HEK293 (cell line): Measurements from ENCODE around the gene SETD1A.

Experiments
- GLIS1 ChIP-seq: fragments of 450-650 bp; formaldehyde crosslinking; IDR thresholded peaks from 2 replicates; pipeline ENCODE4 v1.5.1; 2016; ENCODE audit warnings: missing biosample characterization, missing genetic modification characterization
- HOXC10 ChIP-seq: sonication (generic); formaldehyde crosslinking; IDR thresholded peaks from 2 replicates; pipeline ENCODE4 v1.8.1; 2023; ENCODE audit warnings: mild to moderate bottlenecking, missing genetic modification reagents
- HOXD13 ChIP-seq: sonication (generic); formaldehyde crosslinking; IDR thresholded peaks from 2 replicates; pipeline ENCODE4 v1.8.0; 2022; ENCODE audit warnings: missing genetic modification reagents, borderline replicate concordance
- KLF16 ChIP-seq: fragments of 450-650 bp; formaldehyde crosslinking; IDR thresholded peaks from 2 replicates; pipeline ENCODE4 v1.5.1; 2017; ENCODE audit warnings: missing biosample characterization, missing genetic modification characterization
- PRDM1 ChIP-seq: fragments of 450-650 bp; formaldehyde crosslinking; IDR thresholded peaks from 2 replicates; pipeline ENCODE4; 2016; ENCODE audit warnings: missing biosample characterization, missing genetic modification characterization
- SALL2 ChIP-seq: fragments of 450-650 bp; formaldehyde crosslinking; IDR thresholded peaks from 2 replicates; pipeline ENCODE4 v1.5.0; 2017; ENCODE audit warnings: missing biosample characterization, mild to moderate bottlenecking, missing genetic modification characterization, borderline replicate concordance
- SETDB1 ChIP-seq: IDR thresholded peaks from one replicate; pipeline ENCODE4 v1.6.1; 2017; ENCODE audit warnings: mild to moderate bottlenecking, low read length, moderate library complexity, mixed read lengths; ENCODE audit not compliant: insufficient read length
- ZBTB1 ChIP-seq: fragments of 450-650 bp; formaldehyde crosslinking; IDR thresholded peaks from 2 replicates; pipeline ENCODE4 v1.5.1; 2016; ENCODE audit warnings: missing biosample characterization, missing genetic modification characterization
- ZBTB8A ChIP-seq: fragments of 450-650 bp; formaldehyde crosslinking; IDR thresholded peaks from 2 replicates; pipeline ENCODE4 v1.5.1; 2016; ENCODE audit warnings: missing biosample characterization, missing genetic modification characterization
- ZIC2 ChIP-seq: fragments of 450-650 bp; formaldehyde crosslinking; IDR thresholded peaks from 2 replicates; pipeline ENCODE4 v1.5.1; 2016; ENCODE audit warnings: missing biosample characterization, missing genetic modification characterization
- ZNF114 ChIP-seq: fragments of 450-650 bp; formaldehyde crosslinking; IDR thresholded peaks from 2 replicates; pipeline ENCODE4 v1.5.0; 2017; ENCODE audit warnings: missing biosample characterization, missing genetic modification characterization
- ZNF132 ChIP-seq: fragments of 450-650 bp; formaldehyde crosslinking; IDR thresholded peaks from 2 replicates; pipeline ENCODE4 v1.5.1; 2017; ENCODE audit warnings: missing biosample characterization, missing genetic modification characterization, borderline replicate concordance
- ZNF175 ChIP-seq: fragments of 450-650 bp; formaldehyde crosslinking; IDR thresholded peaks from 2 replicates; pipeline ENCODE4 v1.5.1; 2016; ENCODE audit warnings: missing biosample characterization, missing genetic modification characterization
- ZNF184 ChIP-seq: fragments of 450-650 bp; IDR thresholded peaks from 2 replicates; pipeline ENCODE4 v1.5.1; 2018; ENCODE audit warnings: missing biosample characterization, mild to moderate bottlenecking, missing genetic modification characterization
- ZNF350 ChIP-seq: fragments of 450-650 bp; formaldehyde crosslinking; IDR thresholded peaks from 2 replicates; pipeline ENCODE4 v1.5.0; 2017; ENCODE audit warnings: missing biosample characterization, mild to moderate bottlenecking, missing genetic modification characterization
- ZNF394 ChIP-seq: fragments of 450-650 bp; formaldehyde crosslinking; IDR thresholded peaks from 2 replicates; pipeline ENCODE4 v1.5.1; 2016; ENCODE audit warnings: missing biosample characterization, missing genetic modification characterization, mild to moderate bottlenecking, moderate library complexity, borderline replicate concordance
- ZNF514 ChIP-seq: fragments of 450-650 bp; formaldehyde crosslinking; IDR thresholded peaks from 2 replicates; pipeline ENCODE4 v1.5.1; 2016; ENCODE audit warnings: missing biosample characterization, missing genetic modification characterization
- ZNF558 ChIP-seq: fragments of 450-650 bp; formaldehyde crosslinking; IDR thresholded peaks from 2 replicates; pipeline ENCODE4 v1.5.1; 2016; ENCODE audit warnings: missing biosample characterization, missing genetic modification characterization
- ZNF670 ChIP-seq: fragments of 450-650 bp; formaldehyde crosslinking; IDR thresholded peaks from 2 replicates; pipeline ENCODE4 v1.5.1; 2016; ENCODE audit warnings: missing biosample characterization, missing genetic modification characterization, low read depth
- ZNF747 ChIP-seq: fragments of 450-650 bp; formaldehyde crosslinking; IDR thresholded peaks from 2 replicates; pipeline ENCODE4 v1.5.1; 2016; ENCODE audit warnings: missing biosample characterization, missing genetic modification characterization
- ZSCAN16 ChIP-seq: fragments of 450-650 bp; formaldehyde crosslinking; IDR thresholded peaks from 2 replicates; pipeline ENCODE4 v1.5.1; 2016; ENCODE audit warnings: missing biosample characterization, missing genetic modification characterization
- TF ChIP-seq, protein P1 (sequence below): fragments of 450-650 bp; IDR thresholded peaks from 2 replicates; pipeline ENCODE4 v1.5.1; 2018; ENCODE audit warnings: missing biosample characterization, missing genetic modification characterization
- TF ChIP-seq, protein P2 (sequence below): fragments of 450-650 bp; formaldehyde crosslinking; IDR thresholded peaks from 2 replicates; pipeline ENCODE4 v1.5.1; 2016; ENCODE audit warnings: missing biosample characterization, missing genetic modification characterization
- TF ChIP-seq, protein P3 (sequence below): fragments of 450-650 bp; formaldehyde crosslinking; IDR thresholded peaks from 2 replicates; pipeline ENCODE4 v1.5.1; 2016; ENCODE audit warnings: missing biosample characterization, missing genetic modification characterization, low read depth
- TF ChIP-seq, protein P4 (sequence below): fragments of 450-650 bp; formaldehyde crosslinking; IDR thresholded peaks from 2 replicates; pipeline ENCODE4 v1.5.1; 2016; ENCODE audit warnings: missing biosample characterization, missing genetic modification characterization
- TF ChIP-seq, protein P5 (sequence below): IDR thresholded peaks from 2 replicates; pipeline ENCODE4 v1.6.1; 2011; ENCODE audit warnings: mild to moderate bottlenecking, low read depth, low read length, borderline replicate concordance
- TF ChIP-seq, protein P6 (sequence below): fragments of 450-650 bp; formaldehyde crosslinking; optimal IDR thresholded peaks from 2 replicates; pipeline ENCODE3; 2016; ENCODE audit warnings: missing biosample characterization, mild to moderate bottlenecking, missing genetic modification characterization
- TF ChIP-seq, protein P7 (sequence below): fragments of 450-650 bp; formaldehyde crosslinking; IDR thresholded peaks from 2 replicates; pipeline ENCODE4 v1.5.1; 2016; ENCODE audit warnings: missing biosample characterization, missing genetic modification characterization

SETD1A gene

DNA sequence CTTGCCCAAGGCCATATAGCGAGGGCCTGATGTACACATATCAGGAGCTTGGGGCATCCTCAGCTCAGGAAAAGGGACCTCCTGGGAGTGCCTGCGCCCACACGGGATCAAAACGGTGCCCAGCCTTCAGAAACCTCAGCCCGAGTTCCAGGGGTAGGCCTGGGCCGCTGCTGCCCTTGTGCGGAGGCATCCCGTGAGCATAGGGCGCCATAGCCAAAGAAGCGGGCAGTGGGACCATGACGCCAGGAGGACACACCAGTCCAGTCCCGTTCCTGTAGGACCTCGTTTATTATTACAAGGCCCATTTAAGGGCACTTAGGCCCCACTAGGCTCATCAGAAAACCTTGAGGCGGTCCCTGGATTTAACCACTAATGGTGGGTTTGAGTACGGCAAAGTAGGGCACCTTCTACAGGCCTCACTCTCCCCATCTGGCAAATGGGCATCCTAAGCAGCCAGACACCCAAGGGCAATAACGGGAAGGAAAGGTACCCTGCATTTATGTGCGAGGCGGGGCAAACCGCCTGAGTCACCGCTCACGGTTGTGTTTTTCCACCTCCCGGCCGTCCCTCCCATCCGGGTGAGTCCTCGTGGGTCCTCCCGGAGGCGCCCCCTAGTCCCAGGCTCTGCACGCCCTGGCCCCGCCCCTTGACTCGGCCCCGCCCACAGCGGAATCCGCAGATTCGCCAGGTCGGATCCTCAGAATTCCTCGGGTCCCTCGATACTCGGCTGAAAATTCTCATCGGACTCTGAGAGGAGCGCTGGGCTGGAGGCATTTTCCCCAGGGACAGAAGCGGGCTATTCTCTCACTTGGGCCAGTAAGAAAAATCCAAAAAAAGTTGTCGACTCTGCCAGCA is 726 bp upstream of the SETD1A start (continued):
- TF ChIP-seq HOXC10 (CRISPR knock-in tag) = no peak
- TF ChIP-seq ZNF175 (tag by site-specific recombination) = no peak
- TF ChIP-seq ZNF114 (tag by site-specific recombination) = no peak
- TF ChIP-seq, protein P1, sequence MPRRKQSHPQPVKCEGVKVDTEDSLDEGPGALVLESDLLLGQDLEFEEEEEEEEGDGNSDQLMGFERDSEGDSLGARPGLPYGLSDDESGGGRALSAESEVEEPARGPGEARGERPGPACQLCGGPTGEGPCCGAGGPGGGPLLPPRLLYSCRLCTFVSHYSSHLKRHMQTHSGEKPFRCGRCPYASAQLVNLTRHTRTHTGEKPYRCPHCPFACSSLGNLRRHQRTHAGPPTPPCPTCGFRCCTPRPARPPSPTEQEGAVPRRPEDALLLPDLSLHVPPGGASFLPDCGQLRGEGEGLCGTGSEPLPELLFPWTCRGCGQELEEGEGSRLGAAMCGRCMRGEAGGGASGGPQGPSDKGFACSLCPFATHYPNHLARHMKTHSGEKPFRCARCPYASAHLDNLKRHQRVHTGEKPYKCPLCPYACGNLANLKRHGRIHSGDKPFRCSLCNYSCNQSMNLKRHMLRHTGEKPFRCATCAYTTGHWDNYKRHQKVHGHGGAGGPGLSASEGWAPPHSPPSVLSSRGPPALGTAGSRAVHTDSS = no peak; the same call in 1 of the 2 replicates
- TF ChIP-seq, protein P2, sequence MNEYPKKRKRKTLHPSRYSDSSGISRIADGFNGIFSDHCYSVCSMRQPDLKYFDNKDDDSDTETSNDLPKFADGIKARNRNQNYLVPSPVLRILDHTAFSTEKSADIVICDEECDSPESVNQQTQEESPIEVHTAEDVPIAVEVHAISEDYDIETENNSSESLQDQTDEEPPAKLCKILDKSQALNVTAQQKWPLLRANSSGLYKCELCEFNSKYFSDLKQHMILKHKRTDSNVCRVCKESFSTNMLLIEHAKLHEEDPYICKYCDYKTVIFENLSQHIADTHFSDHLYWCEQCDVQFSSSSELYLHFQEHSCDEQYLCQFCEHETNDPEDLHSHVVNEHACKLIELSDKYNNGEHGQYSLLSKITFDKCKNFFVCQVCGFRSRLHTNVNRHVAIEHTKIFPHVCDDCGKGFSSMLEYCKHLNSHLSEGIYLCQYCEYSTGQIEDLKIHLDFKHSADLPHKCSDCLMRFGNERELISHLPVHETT (tag by site-specific recombination) = no peak
- TF ChIP-seq, protein P3, sequence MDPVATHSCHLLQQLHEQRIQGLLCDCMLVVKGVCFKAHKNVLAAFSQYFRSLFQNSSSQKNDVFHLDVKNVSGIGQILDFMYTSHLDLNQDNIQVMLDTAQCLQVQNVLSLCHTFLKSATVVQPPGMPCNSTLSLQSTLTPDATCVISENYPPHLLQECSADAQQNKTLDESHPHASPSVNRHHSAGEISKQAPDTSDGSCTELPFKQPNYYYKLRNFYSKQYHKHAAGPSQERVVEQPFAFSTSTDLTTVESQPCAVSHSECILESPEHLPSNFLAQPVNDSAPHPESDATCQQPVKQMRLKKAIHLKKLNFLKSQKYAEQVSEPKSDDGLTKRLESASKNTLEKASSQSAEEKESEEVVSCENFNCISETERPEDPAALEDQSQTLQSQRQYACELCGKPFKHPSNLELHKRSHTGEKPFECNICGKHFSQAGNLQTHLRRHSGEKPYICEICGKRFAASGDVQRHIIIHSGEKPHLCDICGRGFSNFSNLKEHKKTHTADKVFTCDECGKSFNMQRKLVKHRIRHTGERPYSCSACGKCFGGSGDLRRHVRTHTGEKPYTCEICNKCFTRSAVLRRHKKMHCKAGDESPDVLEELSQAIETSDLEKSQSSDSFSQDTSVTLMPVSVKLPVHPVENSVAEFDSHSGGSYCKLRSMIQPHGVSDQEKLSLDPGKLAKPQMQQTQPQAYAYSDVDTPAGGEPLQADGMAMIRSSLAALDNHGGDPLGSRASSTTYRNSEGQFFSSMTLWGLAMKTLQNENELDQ = no peak
- TF ChIP-seq, protein P4, sequence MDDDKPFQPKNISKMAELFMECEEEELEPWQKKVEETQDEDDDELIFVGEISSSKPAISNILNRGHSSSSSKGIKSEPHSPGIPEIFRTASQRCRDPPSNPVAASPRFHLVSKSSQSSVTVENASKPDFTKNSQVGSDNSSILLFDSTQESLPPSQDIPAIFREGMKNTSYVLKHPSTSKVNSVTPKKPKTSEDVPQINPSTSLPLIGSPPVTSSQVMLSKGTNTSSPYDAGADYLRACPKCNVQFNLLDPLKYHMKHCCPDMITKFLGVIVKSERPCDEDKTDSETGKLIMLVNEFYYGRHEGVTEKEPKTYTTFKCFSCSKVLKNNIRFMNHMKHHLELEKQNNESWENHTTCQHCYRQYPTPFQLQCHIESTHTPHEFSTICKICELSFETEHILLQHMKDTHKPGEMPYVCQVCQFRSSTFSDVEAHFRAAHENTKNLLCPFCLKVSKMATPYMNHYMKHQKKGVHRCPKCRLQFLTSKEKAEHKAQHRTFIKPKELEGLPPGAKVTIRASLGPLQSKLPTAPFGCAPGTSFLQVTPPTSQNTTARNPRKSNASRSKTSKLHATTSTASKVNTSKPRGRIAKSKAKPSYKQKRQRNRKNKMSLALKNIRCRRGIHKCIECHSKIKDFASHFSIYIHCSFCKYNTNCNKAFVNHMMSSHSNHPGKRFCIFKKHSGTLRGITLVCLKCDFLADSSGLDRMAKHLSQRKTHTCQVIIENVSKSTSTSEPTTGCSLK (tag by site-specific recombination) = no peak
- TF ChIP-seq ZNF747 (tag by site-specific recombination) = no peak
- TF ChIP-seq GLIS1 (tag by site-specific recombination) = peak; percentile 25; the same call in 1 of the 2 replicates
- TF ChIP-seq ZNF558 = no peak
- TF ChIP-seq ZNF514 = no peak
- TF ChIP-seq ZBTB8A (tag by site-specific recombination) = peak; percentile 67
- TF ChIP-seq, protein P5, sequence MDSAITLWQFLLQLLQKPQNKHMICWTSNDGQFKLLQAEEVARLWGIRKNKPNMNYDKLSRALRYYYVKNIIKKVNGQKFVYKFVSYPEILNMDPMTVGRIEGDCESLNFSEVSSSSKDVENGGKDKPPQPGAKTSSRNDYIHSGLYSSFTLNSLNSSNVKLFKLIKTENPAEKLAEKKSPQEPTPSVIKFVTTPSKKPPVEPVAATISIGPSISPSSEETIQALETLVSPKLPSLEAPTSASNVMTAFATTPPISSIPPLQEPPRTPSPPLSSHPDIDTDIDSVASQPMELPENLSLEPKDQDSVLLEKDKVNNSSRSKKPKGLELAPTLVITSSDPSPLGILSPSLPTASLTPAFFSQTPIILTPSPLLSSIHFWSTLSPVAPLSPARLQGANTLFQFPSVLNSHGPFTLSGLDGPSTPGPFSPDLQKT = no peak
- no peak for TF ChIP-seq ZNF350 (tag by site-specific recombination)
- TF ChIP-seq ZIC2 (tag by site-specific recombination) = no peak
- TF ChIP-seq ZNF184 (tag by site-specific recombination) = no peak
- TF ChIP-seq KLF16 (tag by site-specific recombination) = no peak; the same call in 1 of the 2 replicates
- TF ChIP-seq, protein P6, sequence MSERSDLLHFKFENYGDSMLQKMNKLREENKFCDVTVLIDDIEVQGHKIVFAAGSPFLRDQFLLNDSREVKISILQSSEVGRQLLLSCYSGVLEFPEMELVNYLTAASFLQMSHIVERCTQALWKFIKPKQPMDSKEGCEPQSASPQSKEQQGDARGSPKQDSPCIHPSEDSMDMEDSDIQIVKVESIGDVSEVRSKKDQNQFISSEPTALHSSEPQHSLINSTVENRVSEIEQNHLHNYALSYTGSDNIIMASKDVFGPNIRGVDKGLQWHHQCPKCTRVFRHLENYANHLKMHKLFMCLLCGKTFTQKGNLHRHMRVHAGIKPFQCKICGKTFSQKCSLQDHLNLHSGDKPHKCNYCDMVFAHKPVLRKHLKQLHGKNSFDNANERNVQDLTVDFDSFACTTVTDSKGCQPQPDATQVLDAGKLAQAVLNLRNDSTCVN (tag by site-specific recombination) = no peak
- TF ChIP-seq ZNF132 (tag by site-specific recombination) = no peak
- no peak for TF ChIP-seq PRDM1 (tag by site-specific recombination)
- TF ChIP-seq ZSCAN16 (tag by site-specific recombination) = 0 out of 2 replicates have a peak, but pooled peaks have one; percentile 43
- no peak for TF ChIP-seq ZNF394 (tag by site-specific recombination)
- no peak for TF ChIP-seq HOXD13 (CRISPR knock-in tag)
- TF ChIP-seq, protein P7, sequence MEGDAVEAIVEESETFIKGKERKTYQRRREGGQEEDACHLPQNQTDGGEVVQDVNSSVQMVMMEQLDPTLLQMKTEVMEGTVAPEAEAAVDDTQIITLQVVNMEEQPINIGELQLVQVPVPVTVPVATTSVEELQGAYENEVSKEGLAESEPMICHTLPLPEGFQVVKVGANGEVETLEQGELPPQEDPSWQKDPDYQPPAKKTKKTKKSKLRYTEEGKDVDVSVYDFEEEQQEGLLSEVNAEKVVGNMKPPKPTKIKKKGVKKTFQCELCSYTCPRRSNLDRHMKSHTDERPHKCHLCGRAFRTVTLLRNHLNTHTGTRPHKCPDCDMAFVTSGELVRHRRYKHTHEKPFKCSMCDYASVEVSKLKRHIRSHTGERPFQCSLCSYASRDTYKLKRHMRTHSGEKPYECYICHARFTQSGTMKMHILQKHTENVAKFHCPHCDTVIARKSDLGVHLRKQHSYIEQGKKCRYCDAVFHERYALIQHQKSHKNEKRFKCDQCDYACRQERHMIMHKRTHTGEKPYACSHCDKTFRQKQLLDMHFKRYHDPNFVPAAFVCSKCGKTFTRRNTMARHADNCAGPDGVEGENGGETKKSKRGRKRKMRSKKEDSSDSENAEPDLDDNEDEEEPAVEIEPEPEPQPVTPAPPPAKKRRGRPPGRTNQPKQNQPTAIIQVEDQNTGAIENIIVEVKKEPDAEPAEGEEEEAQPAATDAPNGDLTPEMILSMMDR (tag by site-specific recombination) = peak; percentile 86
- TF ChIP-seq ZNF670 (tag by site-specific recombination) = no peak
- no peak for TF ChIP-seq SETDB1
- no peak for TF ChIP-seq ZBTB1 (tag by site-specific recombination)
- no peak for TF ChIP-seq SALL2 (tag by site-specific recombination)
